ENCODE measurements around the gene ZNF688. TPM values are rescaled to one million over a fixed set of nuclear protein-coding genes. Genes with fewer than 3 reads are reported as not detected.
"Not testable (repeated sequence)": the region's sequence is repeated elsewhere in the genome, so short reads cannot be mapped to it uniquely, and the experiment has no call there.

The ZNF688 gene
- total RNA-seq, 2 experiments from 2014 or later = 14.5 to 14.7 TPM

DNA sequence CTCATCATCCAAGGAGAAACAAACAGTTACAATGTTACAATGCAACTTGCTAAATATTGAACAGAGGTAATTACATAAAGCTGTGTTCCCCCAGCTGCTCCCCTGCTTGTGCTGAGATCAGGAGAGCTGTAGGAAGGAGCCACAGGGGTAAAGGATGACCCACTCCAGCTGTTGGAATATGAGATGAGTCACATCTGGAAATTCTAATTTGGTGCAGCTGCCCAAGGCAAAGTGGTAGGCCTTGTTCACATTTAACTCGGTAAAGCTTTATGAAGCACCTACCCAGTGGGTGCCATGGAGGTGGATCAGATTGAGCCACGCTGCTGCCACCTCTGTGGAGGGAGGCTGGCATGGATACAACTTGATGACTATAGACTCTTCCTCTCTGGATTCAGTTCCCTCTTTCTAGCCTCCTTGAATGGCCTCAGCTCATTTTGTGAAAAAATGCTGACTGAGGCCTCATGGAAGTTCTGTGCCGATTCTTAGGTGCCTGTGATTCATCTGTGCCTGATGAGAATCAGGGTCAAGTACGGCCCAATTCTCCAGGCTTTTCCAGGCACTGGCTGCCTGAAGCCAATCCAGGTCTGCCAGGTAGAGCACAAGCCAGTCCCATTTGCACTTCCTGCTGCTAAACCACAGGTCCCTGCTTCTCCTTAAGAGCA lies 31.2 kb upstream of the ZNF688 start:
- Mint-ChIP-seq H3K9me3 (ENCODE audit: low read depth) (no peaks in the 10 kb centered on the region), H3K27ac (no peak overlapping the region), H3K27me3 (no peaks in the 10 kb centered on the region), H3K4me3 (no peak overlapping the region), H3K4me1 (peaks cover 12% of the 10 kb centered on the region), H3K36me3 (peaks cover 25% of the 10 kb centered on the region)
- CTCF ChIA-PET = interaction anchor here (0.5 to 12.5 kb wide), 10 partner anchors 9 to 553 kb away, joined by 3 to 123 read pairs (median 3); partner anchors contain the start of genes DCTPP1, ZNF689 and ZNF747
- ATAC-seq (no peak), DNase-seq (no peak)

DNA sequence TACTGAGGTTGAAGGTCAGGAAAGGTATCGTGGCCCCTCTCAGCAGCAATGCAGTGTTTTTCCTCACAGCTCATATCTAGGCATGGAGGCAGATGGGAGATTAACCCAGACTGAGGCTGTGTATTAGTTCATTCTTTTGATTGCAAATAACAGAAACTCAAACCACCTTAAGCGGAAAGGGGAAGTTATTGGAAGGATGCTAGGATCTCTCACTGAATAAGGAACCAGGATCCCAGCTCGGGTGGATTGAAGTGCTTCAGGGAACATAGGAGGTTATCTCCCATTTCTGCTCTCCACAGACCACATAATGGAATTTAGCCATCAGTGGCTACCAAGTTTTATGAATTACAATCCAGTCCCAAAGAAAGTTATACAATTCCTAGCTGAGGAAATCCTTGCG lies 30.5 kb upstream of the ZNF688 start:
- no peaks in the 10 kb centered on the region for H3K27me3 Mint-ChIP-seq
- CTCF ChIA-PET = interaction anchor here (1.1 to 12.5 kb wide), 5 partner anchors 9 to 172 kb away, joined by 3 to 123 read pairs (median 7); partner anchors contain the start of genes DCTPP1, ZNF689 and ZNF747
- no peaks in the 10 kb centered on the region for H3K9me3 Mint-ChIP-seq (ENCODE audit: low read depth)
- no peak overlapping the region for H3K27ac Mint-ChIP-seq
- peaks cover 7% of the 10 kb centered on the region for H3K4me1 Mint-ChIP-seq
- ATAC-seq (no peak), DNase-seq (no peak)
- no peak overlapping the region for H3K4me3 Mint-ChIP-seq
- peaks cover 21% of the 10 kb centered on the region for H3K36me3 Mint-ChIP-seq

GRCh38 chr16:30600929-30601328 lies 29.4 kb upstream of the ZNF688 start:
- CTCF ChIA-PET = interaction anchor here (1.0 to 12.5 kb wide), 6 partner anchors 10 to 171 kb away, joined by 3 to 123 read pairs (median 6); partner anchors contain the start of genes DCTPP1, ZNF689 and ZNF785
- Mint-ChIP-seq H3K27me3 (no peaks in the 10 kb centered on the region), H3K27ac (no peak overlapping the region), H3K36me3 (peaks cover 13% of the 10 kb centered on the region), H3K4me3 (no peak overlapping the region), H3K4me1 (peaks cover 7% of the 10 kb centered on the region), H3K9me3 (ENCODE audit: low read depth) (no peaks in the 10 kb centered on the region)
- DNase-seq = no peak
- no peak for ATAC-seq

DNA sequence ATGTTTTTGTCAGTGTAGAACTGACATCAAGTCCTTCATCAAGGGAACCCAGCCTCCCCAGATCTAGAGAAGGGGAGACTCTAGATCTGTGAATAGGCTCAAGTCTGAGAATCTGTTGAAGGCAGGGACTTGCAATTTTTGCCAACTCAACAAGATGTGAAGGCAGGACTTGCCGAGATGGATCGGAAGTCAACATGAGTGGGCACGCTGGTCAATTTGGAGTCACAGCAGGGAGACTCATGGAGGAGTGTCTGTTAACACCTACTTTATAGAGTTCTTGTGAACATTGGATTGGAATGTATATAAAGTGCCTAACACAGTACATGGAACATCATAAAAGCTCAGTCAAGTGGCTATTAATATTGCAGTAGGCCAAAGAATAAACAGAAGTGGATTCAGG lies 28.7 kb upstream of the ZNF688 start:
- H3K4me1 Mint-ChIP-seq = peaks cover 7% of the 10 kb centered on the region
- ATAC-seq (no peak), DNase-seq (no peak)
- CTCF ChIA-PET = interaction anchor here (1.2 to 12.5 kb wide), 5 partner anchors 11 to 171 kb away, joined by 3 to 123 read pairs (median 6); partner anchors contain the start of genes DCTPP1, ZNF689 and ZNF785
- H3K27ac Mint-ChIP-seq = no peak overlapping the region
- no peaks in the 10 kb centered on the region for H3K9me3 Mint-ChIP-seq (ENCODE audit: low read depth)
- peaks cover 13% of the 10 kb centered on the region for H3K36me3 Mint-ChIP-seq
- no peak overlapping the region for H3K4me3 Mint-ChIP-seq
- no peaks in the 10 kb centered on the region for H3K27me3 Mint-ChIP-seq

DNA sequence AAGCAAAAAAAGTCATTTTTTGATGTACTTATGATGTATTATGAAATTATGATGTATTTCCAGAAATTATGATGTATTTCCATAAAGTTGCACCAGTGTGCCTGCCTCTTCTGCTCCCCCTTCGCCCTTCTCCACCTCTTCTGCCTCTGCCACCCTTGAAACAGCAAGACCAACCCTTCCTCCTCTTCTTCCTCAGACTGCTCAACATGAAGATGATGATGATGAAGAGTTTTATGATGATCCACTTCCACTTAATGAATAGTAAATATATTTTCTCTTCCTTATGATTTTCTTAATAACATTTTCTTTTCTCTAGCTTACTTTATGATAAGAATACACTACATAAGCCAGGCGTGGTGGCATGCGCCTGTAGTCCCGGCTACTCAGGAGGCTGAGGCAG lies 21.4 kb upstream of the ZNF688 start:
- no peaks in the 10 kb centered on the region for H3K9me3 Mint-ChIP-seq (ENCODE audit: low read depth)
- H3K4me1 Mint-ChIP-seq = peaks cover 1% of the 10 kb centered on the region
- H3K27me3 Mint-ChIP-seq = no peaks in the 10 kb centered on the region
- CTCF ChIA-PET = interaction anchor here (0.7 to 12.5 kb wide), 4 partner anchors 18 to 446 kb away, joined by 3 to 123 read pairs (median 4); partner anchors contain the start of genes DCTPP1 and ZNF689
- no peak for ATAC-seq
- H3K36me3 Mint-ChIP-seq = peaks cover 9% of the 10 kb centered on the region
- DNase-seq = no peak
- no peak overlapping the region for H3K27ac Mint-ChIP-seq
- no peak overlapping the region for H3K4me3 Mint-ChIP-seq

DNA sequence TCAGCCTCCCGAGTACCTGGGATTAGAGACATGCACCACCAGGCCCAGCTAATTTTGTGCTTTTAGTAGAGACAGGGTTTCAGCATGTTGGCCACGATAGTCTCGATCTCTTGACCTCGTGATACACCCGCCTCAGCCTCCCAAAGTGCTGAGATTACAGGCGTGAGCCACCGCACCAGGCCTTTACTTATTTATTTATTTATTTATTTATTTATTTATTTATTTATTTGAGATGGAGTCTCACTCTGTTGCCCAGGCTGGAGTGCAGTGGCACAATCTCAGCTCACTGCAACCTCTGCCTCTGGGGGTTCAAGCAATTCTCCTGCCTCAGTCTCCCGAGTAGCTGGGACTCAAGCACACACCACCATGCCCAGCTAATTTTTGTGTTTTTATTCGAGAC lies 19.4 kb upstream of the ZNF688 start:
- H3K27me3 Mint-ChIP-seq; ATAC-seq; DNase-seq; H3K9me3 Mint-ChIP-seq (ENCODE audit: low read depth); CTCF ChIA-PET; H3K4me3 Mint-ChIP-seq; H3K27ac Mint-ChIP-seq: not testable (repeated sequence)
- H3K36me3 Mint-ChIP-seq = peaks cover 18% of the 10 kb centered on the region
- H3K4me1 Mint-ChIP-seq = peaks cover 15% of the 10 kb centered on the region

- not testable (repeated sequence) for H3K27ac Mint-ChIP-seq; DNase-seq; H3K4me3 Mint-ChIP-seq; ATAC-seq; H3K27me3 Mint-ChIP-seq; H3K9me3 Mint-ChIP-seq (ENCODE audit: low read depth)
- Mint-ChIP-seq H3K36me3 (peaks cover 21% of the 10 kb centered on the region), H3K4me1 (peaks cover 22% of the 10 kb centered on the region)
- CTCF ChIA-PET = interaction anchor here (0.8 to 4.2 kb wide), 2 partner anchors 9 to 61 kb away, joined by 3 to 31 read pairs; partner anchors contain the start of gene PRR14
Measured at GRCh38 chr16:30589582-30589981, 18.1 kb upstream of the ZNF688 start.

- Mint-ChIP-seq H3K4me3 (no peak overlapping the region), H3K27ac (no peak overlapping the region), H3K36me3 (peaks cover 21% of the 10 kb centered on the region), H3K27me3 (no peaks in the 10 kb centered on the region), H3K4me1 (peaks cover 29% of the 10 kb centered on the region), H3K9me3 (ENCODE audit: low read depth) (no peaks in the 10 kb centered on the region)
- no peak for ATAC-seq
- CTCF ChIA-PET = interaction anchor here (0.8 to 4.2 kb wide), 2 partner anchors 10 to 62 kb away, joined by 3 to 31 read pairs; partner anchors contain the start of gene PRR14
- no peak for DNase-seq
Measured at GRCh38 chr16:30588651-30589050, 17.1 kb upstream of the ZNF688 start.

GRCh38 chr16:30585400-30586191 lies 14.1 kb upstream of the ZNF688 start, which contains the start of gene ZNF785:
TSS of gene ZNF785 (minus strand) at chr16:30585697. CDS start at chr16:30585611, 86 bp downstream.
- peaks cover 35% of the 10 kb centered on the region for H3K36me3 Mint-ChIP-seq
- peaks cover 44% of the 10 kb centered on the region for H3K4me1 Mint-ChIP-seq
- ATAC-seq (peak; percentile 98), DNase-seq (peak; percentile 97)
- H3K4me3 Mint-ChIP-seq = peak within 1 kb of the TSS; percentile 83
- CTCF ChIA-PET = interaction anchor here (0.7 to 4.2 kb wide), 17 partner anchors 13 to 494 kb away, joined by 3 to 31 read pairs (median 5); partner anchors contain the start of genes DCTPP1, TBX6, ZNF688 and ZNF747
- no peaks in the 10 kb centered on the region for H3K9me3 Mint-ChIP-seq (ENCODE audit: low read depth)
- H3K27ac Mint-ChIP-seq = peak within 1 kb of the TSS; percentile 92
- no peaks in the 10 kb centered on the region for H3K27me3 Mint-ChIP-seq

DNA sequence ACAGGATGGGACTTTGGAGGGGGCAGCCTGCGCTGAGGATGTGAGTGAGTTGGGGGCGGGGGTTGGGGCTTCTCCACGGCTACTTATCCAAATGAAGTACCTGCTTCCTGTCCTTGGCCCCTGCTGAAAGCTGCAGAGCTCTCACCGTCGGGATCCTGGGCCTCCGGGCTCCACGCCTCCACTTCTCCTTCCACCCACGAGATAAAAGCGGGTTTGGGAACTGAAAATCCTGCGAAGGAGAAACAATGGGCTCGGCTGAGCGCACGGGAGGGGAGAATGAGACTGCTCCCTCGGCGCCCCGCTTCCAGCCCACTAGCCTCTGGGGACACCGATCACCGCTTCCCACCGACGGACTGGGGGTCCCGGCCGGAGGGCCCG lies 13.5 kb upstream of the ZNF688 start:
- CTCF ChIA-PET = interaction anchor here (0.7 to 2.4 kb wide), 14 partner anchors 10 to 493 kb away, joined by 3 to 14 read pairs (median 6); partner anchors contain the start of genes PRR14, TBX6, ZNF688 and ZNF747
- Mint-ChIP-seq H3K27ac (peak overlapping the region; percentile 92), H3K36me3 (peaks cover 35% of the 10 kb centered on the region), H3K4me3 (peak overlapping the region; percentile 83), H3K9me3 (ENCODE audit: low read depth) (no peaks in the 10 kb centered on the region), H3K4me1 (peaks cover 44% of the 10 kb centered on the region), H3K27me3 (no peaks in the 10 kb centered on the region)
- ATAC-seq (peak; percentile 22), DNase-seq (no peak)

- DNase-seq (no peak), ATAC-seq (no peak)
- CTCF ChIA-PET = interaction anchor here (0.7 kb wide), 1 partner anchor 133 kb away, joined by 3 read pairs; no protein-coding TSS in a partner anchor
- no peak overlapping the region for H3K4me3 Mint-ChIP-seq
- peaks cover 34% of the 10 kb centered on the region for H3K36me3 Mint-ChIP-seq
- peaks cover 41% of the 10 kb centered on the region for H3K4me1 Mint-ChIP-seq
- no peaks in the 10 kb centered on the region for H3K27me3 Mint-ChIP-seq
- no peaks in the 10 kb centered on the region for H3K9me3 Mint-ChIP-seq (ENCODE audit: low read depth)
- H3K27ac Mint-ChIP-seq = no peak overlapping the region
Measured at GRCh38 chr16:30582611-30583340, 11.3 kb upstream of the ZNF688 start.

GRCh38 chr16:30581457-30581856 lies 9.9 kb upstream of the ZNF688 start:
- CTCF ChIA-PET = interaction anchor here (1.4 kb wide), 1 partner anchor 47 kb away, joined by 3 read pairs; no protein-coding TSS in a partner anchor
- DNase-seq (no peak), ATAC-seq (no peak)
- Mint-ChIP-seq H3K9me3 (ENCODE audit: low read depth) (no peaks in the 10 kb centered on the region), H3K4me1 (peaks cover 31% of the 10 kb centered on the region), H3K4me3 (no peak overlapping the region), H3K36me3 (peaks cover 27% of the 10 kb centered on the region), H3K27me3 (no peaks in the 10 kb centered on the region), H3K27ac (no peak overlapping the region)
